Prostate gland (tissue), 2 donors: ENCODE measurements around the gene MREG. TPM values are rescaled to one million over a fixed set of nuclear protein-coding genes. Genes with fewer than 3 reads are reported as not detected.

ENCODE experiments used
- DNase-seq: peaks from one replicate; pipeline ENCODE4 v3.0.0-alpha.2; 2019; ENCODE audit warnings: low spot score
- H3K27ac ChIP-seq, 2 donors: fragments of 200-600 bp; sonication (generic); 2 replicates each; pipeline ENCODE4 v1.5.1; 2017 to 2019
- H3K27me3 ChIP-seq: fragments of 200-600 bp; sonication (generic); replicated peaks from 2 replicates; pipeline ENCODE4 v1.5.1; 2019; ENCODE audit not compliant: insufficient read depth
- H3K36me3 ChIP-seq, 2 donors: fragments of 200-600 bp; sonication (generic); 1 replicate in 1 of 2; 2 replicates in 1 of 2; pipeline versions ENCODE4 v1.5.1 to v1.8.1; 2017 to 2019
- H3K4me1 ChIP-seq: fragments of 200-600 bp; sonication (generic); replicated peaks from 2 replicates; pipeline ENCODE4 v1.5.1; 2019
- H3K4me3 ChIP-seq, 2 donors: fragments of 200-600 bp; sonication (generic); 2 replicates each; pipeline ENCODE4 v1.5.1; 2017 to 2019
- H3K9me3 ChIP-seq: fragments of 200-600 bp; sonication (generic); 2 replicates; pipeline ENCODE4 v1.5.1; 2017
- POLR2A ChIP-seq: fragments of 450-650 bp; IDR thresholded peaks from one replicate; pipeline ENCODE4 v1.6.1; 2016; ENCODE audit warnings: antibody characterized with exemption, mild to moderate bottlenecking
- POLR2AphosphoS5 ChIP-seq: sonication (generic); formaldehyde crosslinking; IDR thresholded peaks from one replicate; pipeline ENCODE4 v1.6.1; 2017; ENCODE audit warnings: antibody characterized with exemption
- WGBS: methylation state at CpG from one replicate; pipeline ENCODE4 v1.1.5; 2018; 5-methylcytosine and 5-hydroxymethylcytosine counted together
- intact Hi-C: fragments of 100-400 bp; cut with DNase I; formaldehyde crosslinking; loops from one replicate; pipeline ENCODE4 v1.14.2; 2022
- total RNA-seq, 2 donors: library from RNA; depleted of rRNA; stranded (reverse); fragments of >200 nt; gene quantifications; one replicate each; pipeline ENCODE4 v1.1.0, GENCODE V29; 2016
- TF ChIP-seq, protein P1 (sequence below), 4 experiments: fragments of 200-600 bp in 2 of 4; fragments of 450-650 bp in 2 of 4; sonication (generic) in 2 of 4; IDR thresholded peaks; 1 replicate in 3 of 4; 2 replicates in 1 of 4; pipeline ENCODE4 v1.5.1; 2016 to 2019; ENCODE audit warnings: antibody characterized with exemption in 4 of 4, mild to moderate bottlenecking in 2 of 4, moderate library complexity in 2 of 4

Gene MREG
- total RNA-seq, 2 donors from 2014 or later = 9.0 to 9.5 TPM

DNA sequence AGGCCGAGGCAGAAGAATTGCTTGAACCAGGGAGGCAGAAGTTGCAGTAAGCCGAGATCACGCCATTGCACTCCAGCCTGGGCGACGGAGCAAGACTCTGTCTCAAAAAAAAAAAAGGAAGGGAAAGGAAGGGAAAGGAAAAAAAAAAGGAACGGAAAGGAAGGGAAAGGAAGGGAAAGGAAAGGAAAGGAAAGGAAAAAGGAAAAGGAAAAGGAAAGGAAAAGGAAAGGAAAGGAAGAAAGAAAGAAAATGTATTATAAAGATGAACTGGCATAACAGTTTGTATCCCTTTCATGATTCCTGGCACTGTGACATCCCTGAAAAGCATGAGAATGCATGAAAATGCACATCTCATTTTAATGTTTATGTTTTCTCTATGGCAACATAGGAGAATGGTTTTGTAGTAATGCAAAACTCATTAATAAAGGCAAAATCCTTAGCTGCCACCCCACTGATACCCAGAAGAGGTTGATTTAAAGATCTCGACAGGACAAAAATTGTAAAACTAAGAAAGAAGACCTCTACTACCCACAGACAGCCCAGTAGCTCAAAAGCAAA lies 11.5 kb upstream of the MREG start:
- no peaks in the 10 kb centered on the region for H3K36me3 ChIP-seq
- no peak for DNase-seq
- no peaks in the 10 kb centered on the region for H3K4me1 ChIP-seq
- H3K9me3 ChIP-seq = no peaks in the 10 kb centered on the region
- TF ChIP-seq POLR2A (no peak), POLR2AphosphoS5 (no peak)
- TF ChIP-seq, protein P1, sequence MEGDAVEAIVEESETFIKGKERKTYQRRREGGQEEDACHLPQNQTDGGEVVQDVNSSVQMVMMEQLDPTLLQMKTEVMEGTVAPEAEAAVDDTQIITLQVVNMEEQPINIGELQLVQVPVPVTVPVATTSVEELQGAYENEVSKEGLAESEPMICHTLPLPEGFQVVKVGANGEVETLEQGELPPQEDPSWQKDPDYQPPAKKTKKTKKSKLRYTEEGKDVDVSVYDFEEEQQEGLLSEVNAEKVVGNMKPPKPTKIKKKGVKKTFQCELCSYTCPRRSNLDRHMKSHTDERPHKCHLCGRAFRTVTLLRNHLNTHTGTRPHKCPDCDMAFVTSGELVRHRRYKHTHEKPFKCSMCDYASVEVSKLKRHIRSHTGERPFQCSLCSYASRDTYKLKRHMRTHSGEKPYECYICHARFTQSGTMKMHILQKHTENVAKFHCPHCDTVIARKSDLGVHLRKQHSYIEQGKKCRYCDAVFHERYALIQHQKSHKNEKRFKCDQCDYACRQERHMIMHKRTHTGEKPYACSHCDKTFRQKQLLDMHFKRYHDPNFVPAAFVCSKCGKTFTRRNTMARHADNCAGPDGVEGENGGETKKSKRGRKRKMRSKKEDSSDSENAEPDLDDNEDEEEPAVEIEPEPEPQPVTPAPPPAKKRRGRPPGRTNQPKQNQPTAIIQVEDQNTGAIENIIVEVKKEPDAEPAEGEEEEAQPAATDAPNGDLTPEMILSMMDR (IDR thresholded peaks at IDR 0.05) = no peak
- intact Hi-C loops = no loop called here
- no peak overlapping the region for H3K27ac ChIP-seq
- H3K27me3 ChIP-seq = no peaks in the 10 kb centered on the region
- WGBS = 90% methylated on average over 7 of the region's 7 CpGs
- no peak overlapping the region for H3K4me3 ChIP-seq

- intact Hi-C loops = no loop called here
- 31% methylated on average over 3 of the region's 3 CpGs for WGBS
These were observed 9.8 kb upstream of the MREG start for GRCh38 chr2:216023055-216023648.

GRCh38 chr2:216021768-216022565 lies 8.6 kb upstream of the MREG start:
- intact Hi-C loops = no loop called here
- H3K36me3 ChIP-seq = no peaks in the 10 kb centered on the region
- H3K27ac ChIP-seq = no peak overlapping the region
- TF ChIP-seq POLR2AphosphoS5 (no peak), POLR2A (no peak)
- TF ChIP-seq, protein P1 (IDR thresholded peaks at IDR 0.05) = no peak
- 81% methylated on average over 7 of the region's 7 CpGs for WGBS
- H3K4me1 ChIP-seq = no peaks in the 10 kb centered on the region
- no peaks in the 10 kb centered on the region for H3K27me3 ChIP-seq
- H3K4me3 ChIP-seq = no peak overlapping the region
- no peak for DNase-seq
- no peaks in the 10 kb centered on the region for H3K9me3 ChIP-seq

More at GRCh38 chr2:216023055-216023648, 9.8 kb upstream of the MREG start:
- Histone ChIP-seq H3K4me1 (no peaks in the 10 kb centered on the region), H3K27me3 (no peaks in the 10 kb centered on the region), H3K36me3 (no peaks in the 10 kb centered on the region), H3K4me3 (no peak overlapping the region), H3K9me3 (no peaks in the 10 kb centered on the region), H3K27ac (no peak overlapping the region)
- DNase-seq = peak; percentile 23
- TF ChIP-seq POLR2AphosphoS5 = no peak
- TF ChIP-seq, protein P1 (IDR thresholded peaks at IDR 0.05) = peak in 3 of 4 experiments; percentile 32 to 62 (median 46)

DNA sequence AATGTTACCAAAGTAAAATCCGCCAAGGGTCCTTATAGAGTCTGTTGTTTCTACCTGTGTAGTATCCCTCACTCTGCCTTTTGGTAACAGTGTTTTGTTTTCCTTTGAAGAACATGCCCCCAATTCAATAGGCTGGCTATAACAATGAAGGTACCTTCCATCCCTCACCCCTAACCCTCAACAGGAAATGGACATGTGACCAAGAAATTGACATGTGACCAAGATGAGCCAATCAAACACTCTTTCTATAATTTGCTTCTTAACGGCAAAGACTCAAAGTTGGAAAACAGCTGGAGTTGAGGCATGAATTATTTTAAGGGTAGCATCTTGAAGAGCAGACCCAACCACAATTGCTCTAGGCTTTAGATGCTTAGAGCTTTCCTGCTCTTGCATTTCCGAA lies 5.4 kb upstream of the MREG start:
- Histone ChIP-seq H3K36me3 (no peaks in the 10 kb centered on the region), H3K4me3 (no peak overlapping the region), H3K4me1 (no peaks in the 10 kb centered on the region), H3K9me3 (no peaks in the 10 kb centered on the region), H3K27me3 (no peaks in the 10 kb centered on the region), H3K27ac (no peak overlapping the region)
- WGBS = 95% methylated on average over 3 of the region's 3 CpGs
- intact Hi-C loops = no loop called here
- no peak for TF ChIP-seq POLR2AphosphoS5
- DNase-seq = no peak

DNA sequence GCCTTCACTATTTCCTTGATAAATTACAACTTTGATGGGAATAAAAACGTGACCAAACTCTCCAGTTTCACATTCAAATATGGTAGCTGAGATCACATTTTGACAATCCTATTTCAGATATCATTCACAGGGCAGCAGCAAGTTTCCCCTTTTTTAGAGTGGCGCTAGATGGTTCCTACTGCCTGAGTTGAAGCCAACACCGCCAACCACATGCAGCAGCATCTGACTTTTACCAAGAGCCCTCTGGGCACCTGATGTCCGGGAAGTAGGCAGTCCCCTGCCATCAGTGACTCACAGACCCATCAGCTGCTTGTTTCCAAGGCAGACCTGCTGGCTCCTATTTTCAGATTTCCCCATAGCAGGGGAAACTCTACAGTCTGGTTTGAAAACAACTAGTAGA lies 4.0 kb upstream of the MREG start:
- TF ChIP-seq POLR2A (no peak), POLR2AphosphoS5 (no peak)
- TF ChIP-seq, protein P1 (IDR thresholded peaks at IDR 0.05) = no peak
- no peak for DNase-seq
- H3K27ac ChIP-seq = no peak overlapping the region
- H3K9me3 ChIP-seq = no peaks in the 10 kb centered on the region
- no peaks in the 10 kb centered on the region for H3K36me3 ChIP-seq
- H3K27me3 ChIP-seq = no peaks in the 10 kb centered on the region
- intact Hi-C loops = no loop called here
- H3K4me3 ChIP-seq = no peak overlapping the region
- 89% methylated on average over 4 of the region's 4 CpGs for WGBS
- H3K4me1 ChIP-seq = no peaks in the 10 kb centered on the region
